Thyroid gland (tissue), 4 donors: ENCODE measurements around the gene SCGB1D4. TPM values are rescaled to one million over a fixed set of nuclear protein-coding genes. Genes with fewer than 3 reads are reported as not detected.
"Not testable (repeated sequence)": the region's sequence is repeated elsewhere in the genome, so short reads cannot be mapped to it uniquely, and the experiment has no call there.

Source experiments
- DNase-seq, 2 donors: peaks; one replicate each; pipeline ENCODE4 v3.0.0-alpha.2; 2019
- H3K27ac ChIP-seq, 3 donors: fragments of 200-600 bp; sonication (generic); 1 replicate in 2 of 3; 2 replicates in 1 of 3; pipeline ENCODE4 v1.5.1; 2016 to 2019; ENCODE audit warnings: mild to moderate bottlenecking in 1 of 3, moderate library complexity in 1 of 3
- H3K27me3 ChIP-seq: fragments of 200-600 bp; sonication (generic); one replicate; pipeline ENCODE4 v1.5.1; 2019
- H3K36me3 ChIP-seq, 2 donors: fragments of 200-600 bp; sonication (generic); one replicate each; pipeline ENCODE4 v1.5.1; 2016 to 2019
- H3K4me1 ChIP-seq, 2 donors: fragments of 200-600 bp; sonication (generic); one replicate each; pipeline ENCODE4 v1.5.1; 2017 to 2019
- H3K4me3 ChIP-seq, 3 donors: fragments of 200-600 bp; sonication (generic); replicated peaks in 1 of 3; 1 replicate in 2 of 3; 2 replicates in 1 of 3; pipeline ENCODE4 v1.5.1; 2016; ENCODE audit warnings: mild to moderate bottlenecking in 1 of 3
- H3K9me3 ChIP-seq: fragments of 200-600 bp; sonication (generic); one replicate; pipeline ENCODE4 v1.5.1; 2017
- CTCF ChIP-seq, 6 experiments: fragments of 200-600 bp in 3 of 6; fragments of 450-650 bp in 3 of 6; sonication (generic) in 3 of 6; IDR thresholded peaks; one replicate each; pipeline ENCODE4 v1.5.1; 2016 to 2019; ENCODE audit warnings: antibody characterized with exemption in 6 of 6, mild to moderate bottlenecking in 2 of 6, inconsistent platforms in 1 of 6, moderate library complexity in 1 of 6
- POLR2A ChIP-seq, 2 donors: fragments of 450-650 bp; IDR thresholded peaks; one replicate each; pipeline ENCODE4 v1.6.1; 2017; ENCODE audit warnings: antibody characterized with exemption in 2 of 2, mild to moderate bottlenecking in 2 of 2, moderate library complexity in 1 of 2
- WGBS, 2 donors: methylation state at CpG; one replicate each; pipeline ENCODE4 v1.1.5; 2017; 5-methylcytosine and 5-hydroxymethylcytosine counted together
- intact Hi-C: fragments of 100-400 bp; cut with DNase I; formaldehyde crosslinking; loops from one replicate; pipeline ENCODE4 v1.15.1; 2023
- total RNA-seq, 4 donors: library from RNA; depleted of rRNA; stranded (reverse); fragments of >200 nt; gene quantifications; one replicate each; pipeline ENCODE4 v1.2.3, GENCODE V29; 2016

SCGB1D4 gene
- total RNA-seq, 4 donors from 2014 or later = not detected

- H3K27me3 ChIP-seq, H3K4me1 ChIP-seq, DNase-seq, H3K36me3 ChIP-seq, H3K27ac ChIP-seq, H3K9me3 ChIP-seq, intact Hi-C loops, H3K4me3 ChIP-seq: not testable (repeated sequence)
- WGBS, 2 donors = 63 to 70% methylated on average over 5 of the region's 5 CpGs
Measured at GRCh38 chr11:62325781-62326180, 26.9 kb upstream of the SCGB1D4 start.

GRCh38 chr11:62324731-62325556 lies 26.1 kb upstream of the SCGB1D4 start:
- WGBS, 2 donors = 23 to 27% methylated on average over 16 to 18 of the region's 18 CpGs
- H3K4me3 ChIP-seq = no peak overlapping the region
- H3K4me1 ChIP-seq = no peaks in the 10 kb centered on the region
- peak in 4 of 6 experiments; percentile 24 to 57 (median 50) for TF ChIP-seq CTCF (IDR thresholded peaks at IDR 0.05)
- no peak for TF ChIP-seq POLR2A (IDR thresholded peaks at IDR 0.05)
- H3K27ac ChIP-seq = no peak overlapping the region
- no peaks in the 10 kb centered on the region for H3K27me3 ChIP-seq
- intact Hi-C loops = no loop called here
- H3K9me3 ChIP-seq = no peaks in the 10 kb centered on the region
- DNase-seq = peak; percentile 39 to 51
- H3K36me3 ChIP-seq = no peaks in the 10 kb centered on the region

GRCh38 chr11:62322524-62322923 lies 23.6 kb upstream of the SCGB1D4 start:
- Histone ChIP-seq H3K27ac (no peak overlapping the region), H3K27me3 (no peaks in the 10 kb centered on the region), H3K9me3 (no peaks in the 10 kb centered on the region), H3K36me3 (no peaks in the 10 kb centered on the region), H3K4me3 (no peak overlapping the region), H3K4me1 (no peaks in the 10 kb centered on the region)
- intact Hi-C loops = no loop called here
- no peak for TF ChIP-seq CTCF (IDR thresholded peaks at IDR 0.05)
- TF ChIP-seq POLR2A (IDR thresholded peaks at IDR 0.05) = no peak
- 88 to 97% methylated on average over 2 of the region's 2 CpGs for WGBS, 2 donors
- no peak for DNase-seq

- WGBS, 2 donors = 86 to 92% methylated on average over 1 of the region's 1 CpG
- intact Hi-C loops = no loop called here
- H3K36me3 ChIP-seq = no peaks in the 10 kb centered on the region
- H3K4me3 ChIP-seq = no peak overlapping the region
- no peaks in the 10 kb centered on the region for H3K27me3 ChIP-seq
- DNase-seq = no peak
- TF ChIP-seq CTCF (IDR thresholded peaks at IDR 0.05) (no peak), POLR2A (IDR thresholded peaks at IDR 0.05) (no peak)
- no peak overlapping the region for H3K27ac ChIP-seq
- no peaks in the 10 kb centered on the region for H3K9me3 ChIP-seq
- H3K4me1 ChIP-seq = no peaks in the 10 kb centered on the region
Measured at GRCh38 chr11:62315431-62315830, 16.6 kb upstream of the SCGB1D4 start.

GRCh38 chr11:62309991-62310390 lies 11.1 kb upstream of the SCGB1D4 start:
- H3K4me1 ChIP-seq = no peaks in the 10 kb centered on the region
- H3K9me3 ChIP-seq = no peaks in the 10 kb centered on the region
- no peaks in the 10 kb centered on the region for H3K27me3 ChIP-seq
- no peak for DNase-seq
- TF ChIP-seq CTCF (IDR thresholded peaks at IDR 0.05) (no peak), POLR2A (IDR thresholded peaks at IDR 0.05) (no peak)
- no peak overlapping the region for H3K4me3 ChIP-seq
- intact Hi-C loops = loop anchor here (5.0 kb wide), 1 partner anchor 138 kb away; no protein-coding TSS in a partner anchor
- WGBS, 2 donors = 61 to 68% methylated on average over 7 of the region's 7 CpGs
- H3K27ac ChIP-seq = no peak overlapping the region
- no peaks in the 10 kb centered on the region for H3K36me3 ChIP-seq
